OCI-LY7 (cell line): ENCODE data around the gene RFC1.

Experiments
- EZH2phosphoT487 ChIP-seq: fragments of 200-600 bp; sonication (generic); IDR thresholded peaks from 2 replicates; pipeline ENCODE4 v1.6.1; 2018; ENCODE audit warnings: low read depth, borderline replicate concordance, mild to moderate bottlenecking, mixed run types, antibody characterized with exemption, low read length, moderate library complexity, mixed read lengths
- TF ChIP-seq, protein P1 (sequence below): fragments of 200-600 bp; sonication (generic); conservative IDR thresholded peaks from 2 replicates; pipeline ENCODE4 v1.5.1; 2014; ENCODE audit warnings: mild to moderate bottlenecking, antibody characterized with exemption, low read length, moderate library complexity, mixed read lengths

DNA sequence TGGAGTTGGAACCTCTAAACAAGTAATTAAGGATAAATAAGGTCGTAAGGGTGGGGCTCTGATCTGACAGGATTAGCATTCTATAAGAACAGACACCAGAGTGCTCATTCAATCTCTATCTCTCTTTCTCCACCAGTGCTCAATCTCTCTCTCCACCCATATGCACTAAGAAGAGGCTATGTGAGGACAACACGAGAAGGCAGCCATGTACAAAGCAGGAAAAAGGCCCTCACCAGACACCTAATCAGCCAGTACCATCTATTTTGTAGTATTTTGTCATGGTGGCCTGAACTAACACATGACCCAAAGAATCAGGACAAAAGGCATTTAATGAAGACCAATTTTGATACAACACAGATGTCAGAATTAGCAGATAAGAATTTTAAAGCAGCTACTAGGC is 16.8 kb downstream of the RFC1 start:
- TF ChIP-seq, protein P1, sequence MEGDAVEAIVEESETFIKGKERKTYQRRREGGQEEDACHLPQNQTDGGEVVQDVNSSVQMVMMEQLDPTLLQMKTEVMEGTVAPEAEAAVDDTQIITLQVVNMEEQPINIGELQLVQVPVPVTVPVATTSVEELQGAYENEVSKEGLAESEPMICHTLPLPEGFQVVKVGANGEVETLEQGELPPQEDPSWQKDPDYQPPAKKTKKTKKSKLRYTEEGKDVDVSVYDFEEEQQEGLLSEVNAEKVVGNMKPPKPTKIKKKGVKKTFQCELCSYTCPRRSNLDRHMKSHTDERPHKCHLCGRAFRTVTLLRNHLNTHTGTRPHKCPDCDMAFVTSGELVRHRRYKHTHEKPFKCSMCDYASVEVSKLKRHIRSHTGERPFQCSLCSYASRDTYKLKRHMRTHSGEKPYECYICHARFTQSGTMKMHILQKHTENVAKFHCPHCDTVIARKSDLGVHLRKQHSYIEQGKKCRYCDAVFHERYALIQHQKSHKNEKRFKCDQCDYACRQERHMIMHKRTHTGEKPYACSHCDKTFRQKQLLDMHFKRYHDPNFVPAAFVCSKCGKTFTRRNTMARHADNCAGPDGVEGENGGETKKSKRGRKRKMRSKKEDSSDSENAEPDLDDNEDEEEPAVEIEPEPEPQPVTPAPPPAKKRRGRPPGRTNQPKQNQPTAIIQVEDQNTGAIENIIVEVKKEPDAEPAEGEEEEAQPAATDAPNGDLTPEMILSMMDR, result no peak
- TF ChIP-seq EZH2phosphoT487, result no peak
